A549 (cell line): ENCODE data around the gene ACTN1. TPM values are rescaled to one million over a fixed set of nuclear protein-coding genes. Genes with fewer than 3 reads are reported as not detected.

Experiments
- ATAC-seq, 2 experiments: fragments of 200-7000 bp in 1 of 2; fragments of >200 bp in 1 of 2; cut with Nextera tagmentation in 1 of 2; cut with Tn5 transposase in 1 of 2; 3 replicates each; pipeline versions ENCODE4 v1.8.0 to v1.9.1; 2018 to 2020; ENCODE audit warnings: mild to moderate bottlenecking in 1 of 2, moderate library complexity in 1 of 2
- CTCF ChIA-PET: fragments of 300-600 bp; sonication (Branson Sonifier 250); formaldehyde crosslinking; extraction: SDS; loops from one replicate; lab custom pipeline; 2021; ENCODE audit warnings: antibody characterized with exemption, inconsistent platforms; lab: Yijun Ruan, JAX
- POLR2A ChIA-PET: fragments of 350-600 bp; formaldehyde crosslinking; extraction: SDS; loops from one replicate; lab custom pipeline; 2021; ENCODE audit warnings: antibody characterized with exemption, inconsistent platforms; lab: Yijun Ruan, JAX
- DNase-seq, 2 experiments: peaks; one replicate each; pipeline versions ENCODE4 v3.0.0 to v3.0.0-alpha.2; 2011 to 2016; ENCODE audit warnings: low read depth in 1 of 2, low spot score in 1 of 2
- FAIRE-seq: peaks from 2 replicates; lab custom pipeline; 2011; peaks lifted over from hg19 to GRCh38; lab: Jason Lieb, UNC
- H3K27ac ChIP-seq, 2 experiments: fragments of >200 bp; sonication (Bioruptor Twin); formaldehyde crosslinking; 3 replicates each; pipeline ENCODE4 v1.5.1; 2016 to 2017
- H3K4me1 ChIP-seq: fragments of >200 bp; sonication (Bioruptor Twin); formaldehyde crosslinking; 3 replicates; pipeline ENCODE4 v1.6.1; 2016
- H3K4me2 ChIP-seq: fragments of >200 bp; sonication (Bioruptor Twin); formaldehyde crosslinking; 3 replicates; pipeline ENCODE4 v1.6.1; 2016
- H3K4me3 ChIP-seq: fragments of >200 bp; sonication (Bioruptor Twin); formaldehyde crosslinking; 3 replicates; pipeline ENCODE4 v1.5.1; 2016
- H3K9me3 ChIP-seq: fragments of >200 bp; sonication (Bioruptor Twin); formaldehyde crosslinking; 3 replicates; pipeline ENCODE4 v1.6.1; 2016
- BHLHE40 ChIP-seq: IDR thresholded peaks from 2 replicates; pipeline ENCODE4 v1.6.1; 2012; ENCODE audit warnings: low read depth, low read length, inconsistent platforms
- CBX2 ChIP-seq: fragments of 200-600 bp; sonication (generic); IDR thresholded peaks from 2 replicates; pipeline ENCODE4 v1.6.1; 2016; ENCODE audit warnings: low read depth, mild to moderate bottlenecking, borderline replicate concordance
- CEBPB ChIP-seq, 2 experiments: fragments of >200 bp in 1 of 2; sonication (Bioruptor Twin) in 1 of 2; formaldehyde crosslinking in 1 of 2; IDR thresholded peaks; 2 replicates each; pipeline ENCODE4 v1.6.1; 2012 to 2016
- CTCF ChIP-seq: fragments of >200 bp; sonication (Bioruptor Twin); formaldehyde crosslinking; IDR thresholded peaks from 3 replicates; pipeline ENCODE4 v1.5.1; 2016
- EHMT2 ChIP-seq: fragments of 200-600 bp; sonication (generic); IDR thresholded peaks from 2 replicates; pipeline ENCODE4 v1.6.1; 2016; ENCODE audit warnings: antibody characterized with exemption, low read depth, mild to moderate bottlenecking, moderate library complexity
- ELK1 ChIP-seq: fragments of 150-350 bp; IDR thresholded peaks from 2 replicates; pipeline ENCODE4 v1.6.1; 2014; ENCODE audit warnings: low read depth, mild to moderate bottlenecking, low read length
- HES2 ChIP-seq: fragments of >200 bp; sonication (Bioruptor Twin); formaldehyde crosslinking; IDR thresholded peaks from 2 replicates; pipeline ENCODE4 v1.6.1; 2016
- HOXB13 ChIP-seq: fragments of 250-450 bp; sonication (Bioruptor Pico); IDR thresholded peaks from 2 replicates; pipeline ENCODE4 v1.5.0; 2020; ENCODE audit warnings: low read depth, mild to moderate bottlenecking, moderate library complexity
- JUNB ChIP-seq: fragments of >200 bp; sonication (Bioruptor Twin); formaldehyde crosslinking; IDR thresholded peaks from 2 replicates; pipeline ENCODE4 v1.6.1; 2016
- MAFK ChIP-seq: fragments of 450-650 bp; IDR thresholded peaks from 2 replicates; pipeline ENCODE4 v1.6.1; 2014; ENCODE audit not compliant: partially characterized antibody
- MAX ChIP-seq: IDR thresholded peaks from 2 replicates; pipeline ENCODE4 v1.6.1; 2012
- MYC ChIP-seq: IDR thresholded peaks from 2 replicates; pipeline ENCODE4 v1.6.1; 2012; ENCODE audit warnings: mild to moderate bottlenecking, inconsistent platforms, low read length, improper control_type of control experiment, borderline replicate concordance
- NFE2L2 ChIP-seq: fragments of 150-350 bp; conservative IDR thresholded peaks from 2 replicates; pipeline ENCODE4 v1.6.1; 2014; ENCODE audit warnings: low read length
- NR3C1 ChIP-seq: fragments of >200 bp; sonication (Bioruptor Twin); formaldehyde crosslinking; IDR thresholded peaks from 3 replicates; pipeline ENCODE4 v1.6.1; 2017
- PBX3 ChIP-seq: IDR thresholded peaks from 2 replicates; pipeline ENCODE4 v1.6.1; 2012
- PHF8 ChIP-seq: fragments of 200-600 bp; sonication (generic); IDR thresholded peaks from 2 replicates; pipeline ENCODE4 v1.6.1; 2016; ENCODE audit warnings: low read depth, mild to moderate bottlenecking, antibody characterized with exemption, moderate library complexity, borderline replicate concordance
- RFX5 ChIP-seq: fragments of 450-650 bp; IDR thresholded peaks from 2 replicates; pipeline ENCODE4 v1.7.1; 2014; ENCODE audit warnings: antibody characterized with exemption, mild to moderate bottlenecking, moderate library complexity
- SREBF2 ChIP-seq: fragments of 450-650 bp; IDR thresholded peaks from 2 replicates; pipeline ENCODE4 v1.6.1; 2014; ENCODE audit warnings: mild to moderate bottlenecking, moderate library complexity
- ZNF302 ChIP-seq: fragments of 250-450 bp; sonication (Bioruptor Pico); IDR thresholded peaks from 2 replicates; pipeline ENCODE4 v1.9.0; 2021; ENCODE audit warnings: inconsistent platforms, mild to moderate bottlenecking, moderate library complexity
- WGBS: methylation state at CpG from one replicate; pipeline ENCODE4 v1.1.6; 2017; ENCODE audit errors: missing lambda C conversion rate; 5-methylcytosine and 5-hydroxymethylcytosine counted together
- polyA plus RNA-seq, 4 experiments: library from polyadenylated mRNA; depleted of rRNA in 3 of 4; stranded (reverse); fragments of >200 nt; fragmentation: RNase III in 1 of 4; extraction: RNeasy Plus Mini Kit Qiagen cat#74134 plus additional on column Dnase treatment in 1 of 4; gene quantifications; 2 replicates in 3 of 4; 3 replicates in 1 of 4; pipeline ENCODE4 v1.2.3, GENCODE V29; 2011 to 2017

ACTN1 gene
- polyA plus RNA-seq, 2 of the 4 experiments (the other 2 are of a cell fraction), result 208 to 245 TPM

GRCh38 chr14:68891851-68892660, 87.0 kb downstream of the ACTN1 start:
- CTCF ChIA-PET, result interaction anchor here (0.8 to 13.2 kb wide), 9 partner anchors 9 to 215 kb away, joined by 3 to 110 read pairs (median 4); no protein-coding TSS in a partner anchor
- DNase-seq (no peak), ATAC-seq (no peak), FAIRE-seq (no peak)
- Histone ChIP-seq H3K27ac (no peak overlapping the region), H3K4me2 (no peak overlapping the region), H3K4me3 (no peak overlapping the region), H3K9me3 (no peaks in the 10 kb centered on the region), H3K4me1 (no peaks in the 10 kb centered on the region)
- TF ChIP-seq MYC, result no peak
- TF ChIP-seq RFX5, result no peak
- TF ChIP-seq CTCF, result no peak
- no peak for TF ChIP-seq NR3C1
- TF ChIP-seq BHLHE40, result no peak
- no peak for TF ChIP-seq MAFK
- no peak for TF ChIP-seq HES2
- no peak for TF ChIP-seq EHMT2
- TF ChIP-seq CEBPB (IDR thresholded peaks at IDR 0.05), result no peak
- WGBS, result 92% methylated on average over 7 of the region's 21 CpGs
- POLR2A ChIA-PET, result interaction anchor here (0.9 kb wide), 1 partner anchor 8 kb away, joined by 3 read pairs; no protein-coding TSS in a partner anchor

- ATAC-seq, result no peak
- 82% methylated on average over 8 of the region's 9 CpGs for WGBS
- no peak overlapping the region for H3K4me3 ChIP-seq
- no peak for DNase-seq
- no peaks in the 10 kb centered on the region for H3K9me3 ChIP-seq
- ChIA-PET POLR2A (no interaction called here), CTCF (interaction anchor here (1.1 to 13.2 kb wide), 10 partner anchors 13 to 218 kb away, joined by 3 to 110 read pairs (median 4); no protein-coding TSS in a partner anchor)
- no peak for FAIRE-seq
- H3K27ac ChIP-seq, result 0 out of 6 replicates have a peak overlapping the region, but pooled peaks of 1 of the 2 experiments have one; percentile 19
- TF ChIP-seq ELK1 (no peak), SREBF2 (no peak), MAX (no peak), MAFK (no peak), JUNB (no peak), HOXB13 (CRISPR knock-in tag) (no peak), PHF8 (no peak), ZNF302 (CRISPR knock-in tag) (no peak), CBX2 (no peak), MYC (no peak), NFE2L2 (no peak), BHLHE40 (no peak), PBX3 (no peak)
- no peak overlapping the region for H3K4me2 ChIP-seq
- peaks cover 11% of the 10 kb centered on the region for H3K4me1 ChIP-seq
These were observed 88.8 kb downstream of the ACTN1 start for GRCh38 chr14:68890173-68890931.
